ENCODE measurements around the gene PKP2.

- no peak for TF ChIP-seq CTCF (IDR thresholded peaks at IDR 0.05)
- no peak for TF ChIP-seq POLR2A (IDR thresholded peaks at IDR 0.05)
- TF ChIP-seq POLR2AphosphoS5 (IDR thresholded peaks at IDR 0.05), result no peak
These were observed 29.8 kb upstream of the PKP2 start for GRCh38 chr12:32926356-32926755.

Data from prostate gland (tissue), 2 donors.